HG03064 (cell line): ENCODE data around the gene GRK1.

Source experiments
- ATAC-seq: cut with Tn5 transposase; IDR thresholded peaks from one replicate; pipeline ENCODE4 v1.9.1; 2021; ENCODE audit warnings: low read depth; ENCODE audit not compliant: unreplicated experiment

Gene GRK1

GRCh38 chr13:113631341-113632095 is 35.5 kb upstream of the GRK1 start:
- ATAC-seq = no peak

DNA sequence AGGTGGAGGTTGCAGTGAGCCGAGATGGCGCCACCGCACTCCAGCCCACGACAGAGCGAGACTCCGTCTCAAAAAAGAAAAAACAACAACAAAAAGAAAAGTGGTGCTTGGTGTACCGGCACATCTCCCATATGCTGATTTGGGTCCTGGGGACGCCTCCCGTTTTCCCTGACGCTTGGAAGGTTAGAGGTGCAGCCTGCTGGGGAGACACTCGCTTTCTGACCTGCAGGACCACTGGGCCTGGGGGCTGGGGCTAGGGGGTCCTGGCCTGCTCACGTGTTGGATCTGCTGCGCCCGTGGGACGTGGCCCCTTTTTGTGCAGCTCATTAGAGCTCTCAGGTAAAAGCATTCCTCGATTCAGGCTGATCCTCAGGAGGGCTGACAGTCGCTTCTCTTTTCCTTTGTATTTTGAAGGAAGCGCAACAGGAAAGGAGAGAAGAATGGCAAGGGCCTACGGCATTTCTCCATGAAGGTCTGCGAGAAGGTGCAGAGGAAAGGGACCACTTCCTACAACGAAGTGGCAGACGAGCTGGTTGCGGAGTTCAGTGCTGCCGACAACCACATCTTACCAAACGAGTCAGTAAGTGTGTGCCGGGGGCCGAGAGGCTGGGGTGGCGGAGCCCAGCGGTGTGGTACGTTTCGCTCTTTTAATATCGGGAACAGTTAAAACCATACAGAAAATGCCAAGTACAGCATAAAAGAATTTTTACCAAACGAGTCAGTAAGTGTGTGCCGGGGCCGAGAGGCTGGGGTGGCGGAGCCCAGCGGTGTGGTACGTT is 34.1 kb upstream of the GRK1 start:
- ATAC-seq = no peak

GRCh38 chr13:113633485-113633873 is 33.5 kb upstream of the GRK1 start:
- no peak for ATAC-seq

DNA sequence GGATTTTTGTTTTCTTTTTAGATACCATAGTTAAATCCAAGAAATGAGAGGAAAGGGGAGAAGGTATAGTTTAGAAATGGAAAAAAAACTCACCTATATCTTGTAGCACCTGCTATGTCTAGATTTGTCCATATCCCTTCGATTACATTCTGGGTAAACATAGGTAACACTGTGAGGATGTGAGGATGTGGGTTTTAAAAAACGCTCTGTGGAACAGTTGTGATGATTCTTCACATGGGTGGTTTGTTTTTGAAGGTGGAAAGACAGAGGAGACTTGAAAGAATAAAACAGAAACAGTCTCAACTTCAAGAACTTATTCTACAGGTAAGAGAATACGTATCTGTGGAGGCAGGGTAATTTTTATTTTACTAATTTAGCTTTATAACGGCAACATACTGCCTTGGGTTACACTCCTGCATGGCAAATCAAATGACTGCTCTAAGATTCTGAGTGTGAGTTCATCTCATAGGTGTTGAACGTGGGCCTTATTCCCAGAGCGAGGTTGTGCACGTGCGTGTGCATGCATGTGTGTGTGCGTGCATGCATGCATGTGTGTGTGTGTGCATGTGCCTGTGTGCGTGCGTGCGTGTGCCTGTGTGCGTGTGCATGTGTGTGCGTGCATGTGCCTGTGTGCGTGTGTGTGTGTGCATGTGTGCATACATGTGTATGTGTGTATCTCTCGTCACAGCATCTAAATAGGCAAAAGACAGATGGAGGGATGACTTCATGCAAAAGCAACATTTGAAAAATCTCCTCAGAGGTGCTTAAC is 32.6 kb upstream of the GRK1 start:
- no peak for ATAC-seq

DNA sequence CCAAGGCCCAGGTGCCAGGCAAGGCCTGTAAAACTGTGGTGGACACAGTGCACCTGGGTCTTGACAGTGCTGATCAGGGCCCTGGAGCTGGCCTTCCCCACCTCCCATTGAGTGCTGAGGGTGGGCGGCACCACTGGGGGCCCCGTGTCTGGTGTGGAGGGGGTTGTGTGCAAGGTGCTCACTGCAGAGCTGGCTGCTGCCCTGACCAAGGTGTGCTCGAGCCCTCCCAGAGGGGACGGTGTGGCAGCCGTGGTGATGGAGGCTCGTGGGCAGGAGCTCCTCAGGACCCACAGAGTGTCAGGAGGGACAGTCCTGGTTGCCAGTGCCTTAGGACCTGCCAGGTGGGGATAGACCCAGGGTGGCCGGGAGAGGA is 32.0 kb upstream of the GRK1 start:
- no peak for ATAC-seq

GRCh38 chr13:113635709-113636108 is 31.3 kb upstream of the GRK1 start:
- ATAC-seq = no peak

DNA sequence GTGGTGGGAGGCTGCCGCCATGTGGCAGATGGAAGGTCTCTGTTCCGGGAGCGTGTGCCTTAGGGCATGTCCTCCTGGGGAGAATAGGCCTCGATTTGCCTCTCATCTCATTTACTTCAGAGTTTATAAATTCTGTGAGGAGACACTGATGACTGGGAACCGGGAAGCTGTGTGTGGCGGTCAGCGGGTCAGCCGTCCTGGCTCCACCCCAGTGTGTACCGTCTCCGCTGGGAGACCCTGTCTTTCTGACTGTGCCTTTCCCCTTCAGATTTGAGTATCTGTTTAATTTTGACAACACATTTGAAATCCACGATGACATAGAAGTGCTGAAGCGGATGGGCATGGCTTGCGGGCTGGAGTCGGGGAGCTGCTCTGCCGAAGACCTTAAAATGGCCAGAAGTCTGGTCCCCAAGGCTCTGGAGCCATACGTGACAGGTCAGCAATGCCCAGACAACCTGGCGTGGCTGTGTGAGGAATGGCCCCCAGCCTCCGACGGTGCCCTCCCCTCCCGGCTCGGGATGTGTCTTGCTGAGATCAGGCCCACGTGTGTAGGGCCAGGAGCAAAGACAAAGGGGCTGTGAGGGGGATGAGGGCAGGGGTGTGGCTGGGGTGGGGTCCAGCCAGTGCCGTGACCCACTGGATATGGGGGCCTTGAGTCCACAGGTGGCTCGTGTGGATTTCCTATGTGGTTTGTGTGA is 30.6 kb upstream of the GRK1 start:
- ATAC-seq = no peak

GRCh38 chr13:113637262-113638160 is 29.5 kb upstream of the GRK1 start:
- ATAC-seq = no peak

- no peak for ATAC-seq
Observed at GRCh38 chr13:113638173-113638746, 28.8 kb upstream of the GRK1 start.

- ATAC-seq = no peak
Observed at GRCh38 chr13:113638806-113639205, 28.2 kb upstream of the GRK1 start.

GRCh38 chr13:113639616-113640262 is 27.3 kb upstream of the GRK1 start:
- ATAC-seq = no peak

GRCh38 chr13:113641426-113641825 is 25.6 kb upstream of the GRK1 start:
- no peak for ATAC-seq

- ATAC-seq = no peak
Observed at GRCh38 chr13:113642563-113642962, 24.5 kb upstream of the GRK1 start.

GRCh38 chr13:113643593-113643992 is 23.4 kb upstream of the GRK1 start:
- ATAC-seq = no peak

GRCh38 chr13:113644800-113645199 is 22.2 kb upstream of the GRK1 start:
- ATAC-seq = no peak

DNA sequence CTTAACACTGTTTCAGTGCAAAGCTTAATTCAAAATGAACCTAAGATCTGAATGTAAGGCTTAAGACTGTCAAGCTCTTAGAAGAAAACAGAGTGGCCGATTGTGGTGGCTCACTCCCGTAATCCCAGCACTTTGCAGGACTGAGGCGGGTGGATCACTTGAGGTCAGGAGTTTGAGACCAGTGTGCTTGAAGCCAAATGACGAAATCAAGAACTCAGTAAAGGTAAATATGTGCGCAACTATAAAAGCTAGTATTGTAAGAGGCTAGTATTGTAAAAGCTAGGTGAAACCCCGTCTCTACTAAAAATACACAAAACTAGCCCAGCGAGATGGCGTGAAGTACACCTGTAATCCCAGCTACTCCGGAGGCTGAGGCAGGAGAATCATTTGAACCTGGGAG is 21.7 kb upstream of the GRK1 start:
- ATAC-seq = no peak

GRCh38 chr13:113646376-113646775 is 20.6 kb upstream of the GRK1 start:
- no peak for ATAC-seq

- no peak for ATAC-seq
Observed at GRCh38 chr13:113646921-113647340, 20.1 kb upstream of the GRK1 start.
